Measurements from ENCODE around the gene NPC1.

Gene NPC1

GRCh38 chr18:23530195-23530594 lies 56.1 kb downstream of the NPC1 start:
- no peak for TF ChIP-seq CTCF (IDR thresholded peaks at IDR 0.05; ENCODE audit: low read depth, low read length, poor library complexity, severe bottlenecking)
- TF ChIP-seq EZH2phosphoT487 (IDR thresholded peaks at IDR 0.05; ENCODE audit: borderline replicate concordance, low read length) = no peak
- Histone ChIP-seq H3K4me2 (ENCODE audit: low read length) (no peak overlapping the region), H3K9me3 (ENCODE audit: control insufficient read depth, insufficient read depth, low read length) (no peaks in the 10 kb centered on the region), H3K36me3 (ENCODE audit: control insufficient read depth, low read length) (peaks cover 92% of the 10 kb centered on the region), H3K9me2 (replicated peaks; ENCODE audit: control insufficient read depth, low read length) (no peaks in the 10 kb centered on the region), H4K20me1 (ENCODE audit: control insufficient read depth, insufficient read depth, low read depth, low read length) (no peaks in the 10 kb centered on the region), H3K4me3 (ENCODE audit: low read length) (no peak overlapping the region), H3F3A (ENCODE audit: control insufficient read depth, insufficient read depth) (no peaks in the 10 kb centered on the region; the same call in 1 of the 2 replicates), H3K4me1 (ENCODE audit: control insufficient read depth, low read length) (no peaks in the 10 kb centered on the region), H3K79me2 (ENCODE audit: control insufficient read depth, low read length) (no peaks in the 10 kb centered on the region), H3K27ac (ENCODE audit: low read depth, low read length) (no peak overlapping the region), H3K27me3 (ENCODE audit: control insufficient read depth, low read length) (no peaks in the 10 kb centered on the region)

DNA sequence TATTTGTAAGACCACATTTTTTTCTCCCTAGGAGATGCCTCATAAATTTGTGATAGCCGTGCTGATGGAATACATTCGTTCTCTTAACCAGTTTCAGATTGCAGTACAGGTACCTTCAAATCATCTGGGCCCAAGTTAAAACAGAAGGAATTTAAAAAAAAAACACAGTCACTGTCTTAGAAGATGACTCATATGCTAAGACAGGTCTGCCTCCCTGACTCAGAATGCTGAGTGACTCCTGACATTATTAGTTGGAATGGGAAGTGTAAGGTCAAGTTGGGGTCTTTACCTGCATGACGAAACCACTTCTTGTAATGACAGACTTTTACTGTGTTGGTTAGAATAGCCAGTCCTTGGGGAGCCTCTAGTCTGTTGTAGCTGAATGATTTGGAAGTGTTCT lies 56.7 kb downstream of the NPC1 start:
- H3K4me1 ChIP-seq (ENCODE audit: control insufficient read depth, low read length) = no peaks in the 10 kb centered on the region
- H3K9me2 ChIP-seq (replicated peaks; ENCODE audit: control insufficient read depth, low read length) = no peaks in the 10 kb centered on the region
- H3K79me2 ChIP-seq (ENCODE audit: control insufficient read depth, low read length) = no peaks in the 10 kb centered on the region
- no peaks in the 10 kb centered on the region for H4K20me1 ChIP-seq (ENCODE audit: control insufficient read depth, insufficient read depth, low read depth, low read length)
- H3K4me2 ChIP-seq (ENCODE audit: low read length) = no peak overlapping the region
- H3K27ac ChIP-seq (ENCODE audit: low read depth, low read length) = no peak overlapping the region
- H3F3A ChIP-seq (ENCODE audit: control insufficient read depth, insufficient read depth) = no peaks in the 10 kb centered on the region; the same call in 1 of the 2 replicates
- no peaks in the 10 kb centered on the region for H3K9me3 ChIP-seq (ENCODE audit: control insufficient read depth, insufficient read depth, low read length)
- H3K4me3 ChIP-seq (ENCODE audit: low read length) = no peak overlapping the region
- H3K36me3 ChIP-seq (ENCODE audit: control insufficient read depth, low read length) = peaks cover 86% of the 10 kb centered on the region
- no peaks in the 10 kb centered on the region for H3K27me3 ChIP-seq (ENCODE audit: control insufficient read depth, low read length)
- no peak for TF ChIP-seq EZH2phosphoT487 (IDR thresholded peaks at IDR 0.05; ENCODE audit: borderline replicate concordance, low read length)
- TF ChIP-seq CTCF (IDR thresholded peaks at IDR 0.05; ENCODE audit: low read depth, low read length, poor library complexity, severe bottlenecking) = no peak

- no peaks in the 10 kb centered on the region for H3K9me3 ChIP-seq (ENCODE audit: control insufficient read depth, insufficient read depth, low read length)
- peaks cover 85% of the 10 kb centered on the region for H3K36me3 ChIP-seq (ENCODE audit: control insufficient read depth, low read length)
- H3K27ac ChIP-seq (ENCODE audit: low read depth, low read length) = no peak overlapping the region
- H3F3A ChIP-seq (ENCODE audit: control insufficient read depth, insufficient read depth) = no peaks in the 10 kb centered on the region; the same call in 1 of the 2 replicates
- H3K4me1 ChIP-seq (ENCODE audit: control insufficient read depth, low read length) = no peaks in the 10 kb centered on the region
- no peaks in the 10 kb centered on the region for H3K9me2 ChIP-seq (replicated peaks; ENCODE audit: control insufficient read depth, low read length)
- no peak for TF ChIP-seq EZH2phosphoT487 (IDR thresholded peaks at IDR 0.05; ENCODE audit: borderline replicate concordance, low read length)
- TF ChIP-seq CTCF (IDR thresholded peaks at IDR 0.05; ENCODE audit: low read depth, low read length, poor library complexity, severe bottlenecking) = no peak
- no peaks in the 10 kb centered on the region for H4K20me1 ChIP-seq (ENCODE audit: control insufficient read depth, insufficient read depth, low read depth, low read length)
- H3K79me2 ChIP-seq (ENCODE audit: control insufficient read depth, low read length) = no peaks in the 10 kb centered on the region
- no peak overlapping the region for H3K4me3 ChIP-seq (ENCODE audit: low read length)
- H3K27me3 ChIP-seq (ENCODE audit: control insufficient read depth, low read length) = no peaks in the 10 kb centered on the region
- no peak overlapping the region for H3K4me2 ChIP-seq (ENCODE audit: low read length)
Measured at GRCh38 chr18:23528580-23529472, 57.5 kb downstream of the NPC1 start.
